GM19468 (cell line): Measurements from ENCODE around the gene CLSTN1.

ENCODE experiments used
- ATAC-seq: cut with Tn5 transposase; IDR thresholded peaks from one replicate; pipeline ENCODE4 v1.9.1; 2021; ENCODE audit warnings: mild to moderate bottlenecking, moderate library complexity, moderate number of reproducible peaks; ENCODE audit not compliant: unreplicated experiment; ENCODE audit errors: extremely low read depth

CLSTN1 gene

DNA sequence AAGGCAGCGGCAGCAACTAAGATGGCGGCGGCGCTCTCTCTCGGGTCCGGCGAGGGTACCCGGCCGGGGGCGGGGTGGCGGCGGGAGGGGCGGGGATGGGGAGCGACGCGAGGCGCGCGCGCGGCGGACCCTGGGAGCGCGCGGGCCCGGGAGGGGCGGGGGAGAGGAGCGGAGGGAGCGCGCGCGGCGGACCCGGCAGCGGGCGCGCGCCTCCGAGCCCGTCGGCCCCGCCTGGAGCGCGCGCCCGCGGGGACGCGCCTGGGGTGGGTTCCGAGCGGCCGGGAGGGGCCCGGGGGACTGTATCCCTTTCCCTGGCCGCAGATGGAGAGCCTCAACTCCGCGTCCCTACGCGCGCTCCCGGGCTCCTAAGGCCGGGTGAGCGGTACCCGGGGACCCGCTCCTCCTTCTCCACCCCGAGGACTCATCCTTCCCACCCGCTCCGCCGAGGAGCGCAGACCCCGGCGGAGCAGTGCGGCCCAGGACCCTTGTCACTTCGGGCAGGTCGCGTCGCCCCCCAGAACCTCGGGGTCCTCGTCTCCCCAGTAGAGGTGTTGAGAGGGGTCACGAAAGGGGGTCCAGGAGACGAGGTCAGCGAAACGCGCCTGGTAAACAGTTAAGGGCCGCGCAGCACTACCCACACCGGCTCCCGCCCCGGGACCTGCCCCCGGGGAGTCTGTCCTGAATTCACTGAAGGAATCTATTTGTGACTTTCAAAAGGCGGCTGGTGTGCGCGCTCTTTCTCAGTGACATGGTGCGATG lies at the start of gene CLSTN1:
TSS of gene CLSTN1 (minus strand) at position 23 of the 759 bp plus-strand sequence. CDS start 232 bp downstream, outside the sequence.
- no peak for ATAC-seq

DNA sequence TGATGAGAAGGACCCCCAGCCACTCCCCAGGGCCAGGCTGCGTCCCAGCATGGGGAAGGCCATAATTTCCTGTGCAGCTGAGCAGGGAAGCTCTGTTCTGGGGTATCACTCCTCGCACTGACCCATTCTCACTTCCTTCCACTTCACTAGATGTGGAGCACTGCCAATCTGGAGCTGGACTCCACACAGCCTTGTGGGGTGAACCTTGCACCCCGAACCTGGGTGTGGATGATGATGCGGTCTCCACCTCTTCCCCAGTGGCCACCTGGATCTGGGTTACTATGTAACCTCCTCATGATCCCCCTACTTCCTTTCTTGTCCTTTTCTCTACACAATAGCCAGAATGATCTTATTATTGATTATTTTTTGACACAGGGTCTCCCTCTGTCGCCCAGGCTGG lies 49.6 kb upstream of the CLSTN1 start:
- ATAC-seq = no peak

GRCh38 chr1:9872430-9873165 lies 48.8 kb upstream of the CLSTN1 start:
- ATAC-seq = no peak

- ATAC-seq = no peak
Measured at GRCh38 chr1:9871707-9872425, 48.1 kb upstream of the CLSTN1 start.

- ATAC-seq = no peak
Measured at GRCh38 chr1:9871021-9871420, 47.3 kb upstream of the CLSTN1 start.

- no peak for ATAC-seq
Measured at GRCh38 chr1:9870572-9870971, 46.8 kb upstream of the CLSTN1 start.

- ATAC-seq = no peak
Measured at GRCh38 chr1:9869831-9870251, 46.1 kb upstream of the CLSTN1 start.

DNA sequence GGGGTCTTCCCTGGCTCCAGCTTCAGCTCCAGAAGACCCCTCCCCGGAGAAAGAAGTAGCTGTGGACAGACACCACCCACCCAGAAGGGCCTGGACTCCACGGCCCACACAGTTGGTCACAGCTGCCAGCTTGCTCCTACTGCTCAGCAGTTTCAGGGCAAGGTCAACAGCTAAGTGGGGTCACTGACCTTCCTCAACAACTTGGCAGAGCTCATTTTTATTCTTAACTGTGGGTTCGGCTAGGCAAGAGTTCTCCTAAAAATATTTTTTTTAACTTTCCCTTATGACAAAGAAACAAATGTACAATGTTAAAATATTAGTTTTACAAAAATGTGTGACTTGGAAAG lies 44.5 kb upstream of the CLSTN1 start:
- ATAC-seq = no peak

- ATAC-seq = no peak
Measured at GRCh38 chr1:9867408-9868243, 43.9 kb upstream of the CLSTN1 start.

DNA sequence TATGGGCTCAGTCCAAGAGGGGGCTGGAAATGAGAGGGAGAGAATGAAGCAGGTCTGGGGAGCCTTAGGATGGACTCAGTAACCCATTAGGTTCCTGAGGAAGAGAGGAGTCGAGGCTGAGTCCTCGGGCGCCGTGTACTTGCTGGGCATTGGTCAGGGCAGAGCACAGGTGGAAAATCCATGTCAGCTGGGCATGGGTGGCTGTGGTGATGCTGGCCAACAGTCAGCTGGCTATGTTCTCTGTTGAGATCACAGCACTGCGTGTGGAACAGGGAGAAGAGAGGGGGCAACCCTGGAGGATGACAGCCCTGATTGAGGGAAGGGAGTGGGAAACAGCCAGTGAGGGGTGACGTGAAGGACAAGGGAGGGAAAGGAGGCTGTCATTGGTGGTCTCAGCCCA lies 43.1 kb upstream of the CLSTN1 start:
- no peak for ATAC-seq

- ATAC-seq = no peak
Measured at GRCh38 chr1:9865724-9866123, 42.0 kb upstream of the CLSTN1 start.

- ATAC-seq = no peak
Measured at GRCh38 chr1:9863371-9863770, 39.6 kb upstream of the CLSTN1 start.

DNA sequence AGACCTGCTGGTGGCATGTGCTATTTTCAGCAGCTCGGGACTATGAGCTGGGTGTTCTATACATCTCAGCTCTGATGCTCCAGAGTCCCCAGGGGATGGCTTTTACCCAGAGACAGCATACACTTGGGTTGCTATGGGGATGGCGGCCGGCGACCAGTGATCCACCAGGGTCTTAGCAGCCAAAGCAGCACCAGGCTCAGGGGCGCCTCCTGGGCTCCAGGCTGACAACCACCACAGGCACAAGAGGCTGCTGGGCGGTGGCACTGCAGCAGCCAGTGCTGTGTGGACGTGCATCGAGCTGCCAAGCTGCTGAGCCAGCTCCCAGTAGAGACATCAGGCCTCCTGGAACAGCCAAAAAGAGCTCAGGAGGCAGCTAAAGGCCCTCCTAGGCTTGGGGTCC lies 37.6 kb upstream of the CLSTN1 start:
- ATAC-seq = no peak

GRCh38 chr1:9860887-9861286 lies 37.1 kb upstream of the CLSTN1 start:
- no peak for ATAC-seq

- ATAC-seq = no peak
Measured at GRCh38 chr1:9859281-9860014, 35.7 kb upstream of the CLSTN1 start.

DNA sequence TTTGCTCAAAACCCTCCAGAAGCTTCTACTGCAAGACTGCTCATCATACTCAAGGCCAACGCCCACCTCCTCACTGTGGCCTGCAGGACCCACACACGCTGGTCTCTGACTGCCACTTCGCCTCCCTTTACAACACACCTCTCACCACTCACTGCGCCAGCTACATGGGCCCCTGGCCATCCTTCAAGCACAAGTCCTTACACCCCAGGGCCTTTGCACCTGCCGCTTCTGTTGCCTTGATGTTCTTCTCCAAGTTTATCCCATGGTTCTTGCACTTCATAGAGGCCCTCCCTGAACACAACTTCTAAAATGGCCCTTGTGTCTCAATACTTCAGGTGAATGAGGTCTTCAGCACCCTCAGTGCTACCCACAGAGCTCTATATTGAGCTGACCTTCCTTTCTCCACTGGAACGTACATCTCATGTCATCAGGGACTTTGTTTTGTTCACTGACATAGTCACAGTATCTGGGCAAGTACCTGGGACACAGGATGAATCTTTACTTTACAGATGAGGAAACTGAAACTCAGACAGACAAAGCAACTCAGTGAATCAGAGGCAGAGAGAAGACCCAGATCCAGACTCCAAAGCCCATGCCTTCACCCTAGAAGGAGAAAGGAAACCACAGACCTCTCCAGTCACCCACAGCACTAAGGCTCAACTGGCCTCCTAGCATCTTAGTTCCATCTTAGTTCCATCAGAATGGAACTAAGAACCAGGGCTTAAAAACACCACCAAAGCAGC lies 34.7 kb upstream of the CLSTN1 start:
- no peak for ATAC-seq

GRCh38 chr1:9855186-9855585 lies 31.4 kb upstream of the CLSTN1 start:
- ATAC-seq = no peak

- no peak for ATAC-seq
Measured at GRCh38 chr1:9853249-9853595, 29.5 kb upstream of the CLSTN1 start.
